HepG2 (cell line): ENCODE data around the gene OSBPL10. TPM values are rescaled to one million over a fixed set of nuclear protein-coding genes. Genes with fewer than 3 reads are reported as not detected.

Source experiments
- ATAC-seq: fragments of 200-7000 bp; cut with Tn5 transposase; 3 replicates; pipeline ENCODE4 v1.9.1; 2020; ENCODE audit warnings: mild to moderate bottlenecking, moderate library complexity
- BruUV-seq: library from RNA; stranded (reverse); fragments of 400-500 nt; replicated peaks from 2 replicates; lab custom pipeline; 2021; lab: Mats Ljungman, UMichigan
- CTCF ChIA-PET: fragments of 300-600 bp; formaldehyde crosslinking; extraction: SDS; loops from one replicate; lab custom pipeline; 2021; ENCODE audit warnings: low total read pairs, inconsistent platforms, low intra/inter-chr PET ratio; lab: Yijun Ruan, JAX
- POLR2A ChIA-PET: fragments of 350-600 bp; sonication (Branson Sonifier 250); formaldehyde crosslinking; loops from one replicate; lab custom pipeline; 2020; ENCODE audit warnings: antibody characterized with exemption, inconsistent platforms; lab: Yijun Ruan, JAX
- DNase-seq: peaks from one replicate; pipeline ENCODE4 v3.0.0-alpha.2; 2015; ENCODE audit warnings: low spot score
- FAIRE-seq: peaks from 3 replicates; lab custom pipeline; 2011; peaks lifted over from hg19 to GRCh38; lab: Jason Lieb, UNC
- H2AFZ ChIP-seq: one replicate; pipeline ENCODE4 v1.6.1; 2011; ENCODE audit warnings: low read length, inconsistent platforms
- H3K27ac ChIP-seq: fragments of 300-600 bp; 3 replicates; pipeline ENCODE4 v1.8.0; 2011; ENCODE audit warnings: mixed run types, mild to moderate bottlenecking, mixed read lengths, low read length, inconsistent platforms; ENCODE audit not compliant: insufficient read depth; ENCODE audit errors: extremely low read length
- H3K27me3 ChIP-seq, 2 experiments: fragments of 200-600 bp in 1 of 2; 2 replicates in 1 of 2; 3 replicates in 1 of 2; pipeline versions ENCODE4 v1.6.0 to v1.8.0; 2011; ENCODE audit warnings: low read length in 2 of 2, mild to moderate bottlenecking in 2 of 2, moderate library complexity in 2 of 2, inconsistent platforms in 1 of 2; ENCODE audit not compliant: insufficient read depth in 2 of 2, control insufficient read depth in 1 of 2
- H3K36me3 ChIP-seq, 2 experiments: fragments of 200-600 bp in 1 of 2; replicated peaks in 1 of 2; 2 replicates in 1 of 2; 3 replicates in 1 of 2; pipeline versions ENCODE4 v1.5.1 to v1.8.0; 2011; ENCODE audit warnings: low read length in 2 of 2, inconsistent platforms in 1 of 2; ENCODE audit not compliant: insufficient read depth in 2 of 2, control insufficient read depth in 1 of 2
- H3K4me1 ChIP-seq: 2 replicates; pipeline ENCODE4 v1.5.1; 2012; ENCODE audit warnings: low read length, inconsistent platforms; ENCODE audit not compliant: insufficient read depth
- H3K4me2 ChIP-seq: 2 replicates; pipeline ENCODE4 v1.6.0; 2011; ENCODE audit warnings: low read depth, low read length, inconsistent platforms
- H3K4me3 ChIP-seq, 3 experiments: fragments of 200-600 bp in 1 of 3; sonication (generic), shearing (Covaris generic) in 1 of 3; replicated peaks in 1 of 3; 2 replicates each; pipeline ENCODE4 v1.5.1; 2011 to 2016; ENCODE audit warnings: low read length in 3 of 3, inconsistent platforms in 2 of 3, low read depth in 2 of 3, mild to moderate bottlenecking in 2 of 3, control low read depth in 1 of 3, mixed read lengths in 1 of 3; ENCODE audit not compliant: insufficient read depth in 1 of 3
- H3K79me2 ChIP-seq: one replicate; pipeline ENCODE4 v1.6.1; 2011; ENCODE audit warnings: low read length, inconsistent platforms; ENCODE audit not compliant: insufficient read depth
- H3K9ac ChIP-seq: 2 replicates; pipeline ENCODE4 v1.6.0; 2011; ENCODE audit warnings: mild to moderate bottlenecking, low read depth, low read length, inconsistent platforms; ENCODE audit not compliant: insufficient read depth
- H3K9me3 ChIP-seq: 2 replicates; pipeline ENCODE4 v1.5.1; 2012; ENCODE audit warnings: mild to moderate bottlenecking, low read length
- H4K20me1 ChIP-seq: 2 replicates; pipeline ENCODE4 v1.6.0; 2011; ENCODE audit warnings: inconsistent platforms, mild to moderate bottlenecking, low read length, moderate library complexity; ENCODE audit not compliant: insufficient read depth
- POLR2A ChIP-seq, 2 experiments: IDR thresholded peaks; 2 replicates each; pipeline ENCODE4 v1.6.1; 2011; ENCODE audit warnings: low read depth in 2 of 2, low read length in 2 of 2, mild to moderate bottlenecking in 1 of 2, moderate library complexity in 1 of 2; ENCODE audit not compliant: insufficient read depth in 1 of 2
- RAD21 ChIP-seq: fragments of 450-650 bp; formaldehyde crosslinking; IDR thresholded peaks from 2 replicates; pipeline ENCODE4 v1.5.0; 2020; ENCODE audit warnings: mild to moderate bottlenecking
- SCMH1 ChIP-seq: sonication (generic); formaldehyde crosslinking; IDR thresholded peaks from 2 replicates; pipeline ENCODE4 v1.9.0; 2021; ENCODE audit warnings: missing genetic modification reagents, mild to moderate bottlenecking, borderline replicate concordance
- SIN3A ChIP-seq: IDR thresholded peaks from 2 replicates; pipeline ENCODE4 v1.6.1; 2011; ENCODE audit warnings: low read depth, mild to moderate bottlenecking, control low read depth, low read length, borderline replicate concordance
- TMF1 ChIP-seq: sonication (generic); formaldehyde crosslinking; IDR thresholded peaks from 2 replicates; pipeline ENCODE4 v1.8.1; 2022; ENCODE audit warnings: low read depth, missing genetic modification reagents
- U2AF1 ChIP-seq: fragments of 200-400 bp; formaldehyde crosslinking; optimal IDR thresholded peaks from 2 replicates; pipeline ENCODE3; 2017; ENCODE audit warnings: mild to moderate bottlenecking, low read depth, low read length
- ZBTB42 ChIP-seq: sonication (generic); formaldehyde crosslinking; IDR thresholded peaks from 2 replicates; pipeline ENCODE4 v1.5.0; 2020; ENCODE audit warnings: mild to moderate bottlenecking, missing genetic modification reagents
- ZNF30 ChIP-seq: sonication (generic); formaldehyde crosslinking; IDR thresholded peaks from 2 replicates; pipeline ENCODE4 v1.5.0; 2020; ENCODE audit warnings: mild to moderate bottlenecking, missing genetic modification reagents
- ZNF720 ChIP-seq: sonication (generic); formaldehyde crosslinking; IDR thresholded peaks from 2 replicates; pipeline ENCODE4 v1.4.0; 2020; ENCODE audit warnings: missing genetic modification reagents
- WGBS: methylation state at CpG from one replicate; pipeline ENCODE4 v1.1.6; 2017; ENCODE audit warnings: low lambda C conversion rate; 5-methylcytosine and 5-hydroxymethylcytosine counted together
- in situ Hi-C: cut with HindIII; loops from 2 replicates; pipeline ENCODE4 v1.10.0; 2017; ENCODE audit warnings: low pct_unique_long_range_greater_than_20kb; ENCODE audit not compliant: extremely low pct_ligation_motif_present
- intact Hi-C: fragments of 100-400 bp; cut with micrococcal nuclease; formaldehyde crosslinking; loops from one replicate; pipeline ENCODE4 v1.10.0; 2022; ENCODE audit not compliant: unreplicated experiment
- polyA plus RNA-seq, 8 experiments: library from polyadenylated mRNA; depleted of rRNA in 3 of 8; stranded (reverse) in 7 of 8; unstranded in 1 of 8; fragments of >200 nt; fragmentation: Illumina TruSeq in 4 of 8; extraction: Trizol in 4 of 8; gene quantifications; 2 replicates each; pipeline versions ENCODE4 v1.2.1 to v1.2.3, GENCODE V29; 2011 to 2016; ENCODE audit warnings: low read depth in 4 of 8, missing spikeins in 1 of 8, mixed read lengths in 1 of 8; ENCODE audit not compliant: insufficient read depth in 1 of 8
- total RNA-seq, 5 experiments: library from RNA; depleted of rRNA; stranded (reverse); fragments of >200 nt; fragmentation: Illumina TruSeq; extraction: Trizol; gene quantifications; 2 replicates each; pipeline ENCODE4 v1.2.3, GENCODE V29; 2016; ENCODE audit warnings: low read depth in 1 of 5
- TF ChIP-seq, protein P1 (sequence below): sonication (generic); formaldehyde crosslinking; IDR thresholded peaks from 2 replicates; pipeline ENCODE4 v1.5.1; 2020; ENCODE audit warnings: missing genetic modification reagents, mild to moderate bottlenecking, borderline replicate concordance
- TF ChIP-seq, protein P2 (sequence below): IDR thresholded peaks from 2 replicates; pipeline ENCODE4 v1.6.1; 2016; ENCODE audit warnings: low read depth, borderline replicate concordance
- TF ChIP-seq, protein P3 (sequence below): sonication (generic); formaldehyde crosslinking; IDR thresholded peaks from 2 replicates; pipeline ENCODE4 v1.5.0; 2020; ENCODE audit warnings: mild to moderate bottlenecking, missing genetic modification reagents, moderate library complexity
- TF ChIP-seq, protein P4 (sequence below): sonication (generic); formaldehyde crosslinking; IDR thresholded peaks from 2 replicates; pipeline ENCODE4 v1.4.0; 2020; ENCODE audit warnings: missing genetic modification reagents
- TF ChIP-seq, protein P5 (sequence below): sonication (generic); formaldehyde crosslinking; conservative IDR thresholded peaks from 2 replicates; pipeline ENCODE4 v1.8.0; 2022; ENCODE audit warnings: mild to moderate bottlenecking, moderate library complexity, missing genetic modification reagents

OSBPL10 gene
- total and polyA plus RNA-seq, 2 of the 13 experiments (the other 11 are each of a cell fraction or from before 2014, with no cell fraction given): 10.3 to 28.6 TPM

DNA sequence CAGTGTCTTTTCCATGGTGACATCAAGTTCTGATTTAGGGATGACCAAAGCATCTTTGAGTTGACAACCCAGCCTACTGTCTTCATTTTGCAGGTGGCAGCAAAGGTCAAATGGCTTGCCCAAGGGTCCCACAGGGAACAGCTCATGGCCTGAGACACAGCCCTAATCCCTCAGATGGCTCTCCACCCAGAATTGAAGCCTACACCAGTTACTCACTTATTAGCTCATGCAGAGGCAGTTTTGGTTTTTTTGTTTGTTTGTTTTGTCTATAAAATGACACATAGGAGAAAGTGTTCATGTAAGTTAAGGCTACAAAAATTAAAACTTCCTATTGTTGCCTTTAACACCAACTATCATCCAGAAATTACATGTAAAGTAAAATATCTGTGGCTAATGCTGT is 167.9 kb downstream of the OSBPL10 start (continued):
- TF ChIP-seq, protein P1, sequence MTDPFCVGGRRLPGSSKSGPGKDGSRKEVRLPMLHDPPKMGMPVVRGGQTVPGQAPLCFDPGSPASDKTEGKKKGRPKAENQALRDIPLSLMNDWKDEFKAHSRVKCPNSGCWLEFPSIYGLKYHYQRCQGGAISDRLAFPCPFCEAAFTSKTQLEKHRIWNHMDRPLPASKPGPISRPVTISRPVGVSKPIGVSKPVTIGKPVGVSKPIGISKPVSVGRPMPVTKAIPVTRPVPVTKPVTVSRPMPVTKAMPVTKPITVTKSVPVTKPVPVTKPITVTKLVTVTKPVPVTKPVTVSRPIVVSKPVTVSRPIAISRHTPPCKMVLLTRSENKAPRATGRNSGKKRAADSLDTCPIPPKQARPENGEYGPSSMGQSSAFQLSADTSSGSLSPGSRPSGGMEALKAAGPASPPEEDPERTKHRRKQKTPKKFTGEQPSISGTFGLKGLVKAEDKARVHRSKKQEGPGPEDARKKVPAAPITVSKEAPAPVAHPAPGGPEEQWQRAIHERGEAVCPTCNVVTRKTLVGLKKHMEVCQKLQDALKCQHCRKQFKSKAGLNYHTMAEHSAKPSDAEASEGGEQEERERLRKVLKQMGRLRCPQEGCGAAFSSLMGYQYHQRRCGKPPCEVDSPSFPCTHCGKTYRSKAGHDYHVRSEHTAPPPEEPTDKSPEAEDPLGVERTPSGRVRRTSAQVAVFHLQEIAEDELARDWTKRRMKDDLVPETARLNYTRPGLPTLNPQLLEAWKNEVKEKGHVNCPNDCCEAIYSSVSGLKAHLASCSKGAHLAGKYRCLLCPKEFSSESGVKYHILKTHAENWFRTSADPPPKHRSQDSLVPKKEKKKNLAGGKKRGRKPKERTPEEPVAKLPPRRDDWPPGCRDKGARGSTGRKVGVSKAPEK (CRISPR knock-in tag): no peak

DNA sequence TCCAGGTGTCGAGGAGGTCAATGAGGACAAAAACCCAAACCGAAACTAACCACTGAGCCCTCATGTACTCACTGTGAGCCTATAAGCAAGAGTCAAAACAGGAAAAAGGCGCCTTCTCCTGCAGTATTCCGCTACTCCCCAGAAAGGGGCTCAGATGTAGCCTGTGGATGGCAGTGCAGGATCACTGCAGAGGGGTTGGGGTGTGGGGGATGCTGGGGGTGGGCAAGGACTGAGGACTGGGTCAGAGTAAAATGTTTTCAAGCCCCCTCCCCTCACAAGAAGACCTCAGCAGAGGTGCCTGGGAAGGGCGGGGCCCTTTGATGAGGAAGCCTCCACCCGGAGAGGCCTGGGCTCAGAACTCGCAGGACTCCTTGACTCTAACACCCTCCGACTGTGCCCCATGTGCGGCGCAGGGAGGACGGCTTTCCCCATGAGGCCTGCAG is 170.1 kb downstream of the OSBPL10 start:
- in situ Hi-C loops: no loop called here
- Histone ChIP-seq H3K36me3 (peaks cover 0 to 5% of the 10 kb centered on the region in 2 experiments; a peak in 1 of 5 replicates), H4K20me1 (no peaks in the 10 kb centered on the region), H3K4me3 (no peak overlapping the region), H3K9ac (no peak overlapping the region), H3K4me1 (peaks cover 10% of the 10 kb centered on the region), H3K27me3 (no peaks in the 10 kb centered on the region), H3K79me2 (no peaks in the 10 kb centered on the region), H3K27ac (no peak overlapping the region), H3K4me2 (no peak overlapping the region), H2AFZ (no peak overlapping the region), H3K9me3 (no peaks in the 10 kb centered on the region)
- 98% methylated on average over 8 of the region's 11 CpGs for WGBS
- intact Hi-C loops: no loop called here
- FAIRE-seq (no peak), ATAC-seq (no peak), DNase-seq (no peak)
- CTCF ChIA-PET: no interaction called here
- TF ChIP-seq ZNF720 (no peak), TMF1 (CRISPR knock-in tag) (no peak), U2AF1 (no peak), RAD21 (CRISPR knock-in tag) (no peak), ZNF30 (CRISPR knock-in tag) (no peak), POLR2A (IDR thresholded peaks at IDR 0.05; ENCODE audit: insufficient read depth in 1 of 2, low read depth in 2 of 2, low read length in 2 of 2) (no peak), SIN3A (no peak), ZBTB42 (CRISPR knock-in tag) (no peak), SCMH1 (no peak)
- TF ChIP-seq, protein P2, sequence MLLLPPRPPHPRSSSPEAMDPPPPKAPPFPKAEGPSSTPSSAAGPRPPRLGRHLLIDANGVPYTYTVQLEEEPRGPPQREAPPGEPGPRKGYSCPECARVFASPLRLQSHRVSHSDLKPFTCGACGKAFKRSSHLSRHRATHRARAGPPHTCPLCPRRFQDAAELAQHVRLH (CRISPR knock-in tag): no peak
- TF ChIP-seq, protein P3, sequence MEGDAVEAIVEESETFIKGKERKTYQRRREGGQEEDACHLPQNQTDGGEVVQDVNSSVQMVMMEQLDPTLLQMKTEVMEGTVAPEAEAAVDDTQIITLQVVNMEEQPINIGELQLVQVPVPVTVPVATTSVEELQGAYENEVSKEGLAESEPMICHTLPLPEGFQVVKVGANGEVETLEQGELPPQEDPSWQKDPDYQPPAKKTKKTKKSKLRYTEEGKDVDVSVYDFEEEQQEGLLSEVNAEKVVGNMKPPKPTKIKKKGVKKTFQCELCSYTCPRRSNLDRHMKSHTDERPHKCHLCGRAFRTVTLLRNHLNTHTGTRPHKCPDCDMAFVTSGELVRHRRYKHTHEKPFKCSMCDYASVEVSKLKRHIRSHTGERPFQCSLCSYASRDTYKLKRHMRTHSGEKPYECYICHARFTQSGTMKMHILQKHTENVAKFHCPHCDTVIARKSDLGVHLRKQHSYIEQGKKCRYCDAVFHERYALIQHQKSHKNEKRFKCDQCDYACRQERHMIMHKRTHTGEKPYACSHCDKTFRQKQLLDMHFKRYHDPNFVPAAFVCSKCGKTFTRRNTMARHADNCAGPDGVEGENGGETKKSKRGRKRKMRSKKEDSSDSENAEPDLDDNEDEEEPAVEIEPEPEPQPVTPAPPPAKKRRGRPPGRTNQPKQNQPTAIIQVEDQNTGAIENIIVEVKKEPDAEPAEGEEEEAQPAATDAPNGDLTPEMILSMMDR (CRISPR knock-in tag): 0 out of 2 replicates have a peak, but pooled peaks have one; percentile 13
- TF ChIP-seq, protein P4, sequence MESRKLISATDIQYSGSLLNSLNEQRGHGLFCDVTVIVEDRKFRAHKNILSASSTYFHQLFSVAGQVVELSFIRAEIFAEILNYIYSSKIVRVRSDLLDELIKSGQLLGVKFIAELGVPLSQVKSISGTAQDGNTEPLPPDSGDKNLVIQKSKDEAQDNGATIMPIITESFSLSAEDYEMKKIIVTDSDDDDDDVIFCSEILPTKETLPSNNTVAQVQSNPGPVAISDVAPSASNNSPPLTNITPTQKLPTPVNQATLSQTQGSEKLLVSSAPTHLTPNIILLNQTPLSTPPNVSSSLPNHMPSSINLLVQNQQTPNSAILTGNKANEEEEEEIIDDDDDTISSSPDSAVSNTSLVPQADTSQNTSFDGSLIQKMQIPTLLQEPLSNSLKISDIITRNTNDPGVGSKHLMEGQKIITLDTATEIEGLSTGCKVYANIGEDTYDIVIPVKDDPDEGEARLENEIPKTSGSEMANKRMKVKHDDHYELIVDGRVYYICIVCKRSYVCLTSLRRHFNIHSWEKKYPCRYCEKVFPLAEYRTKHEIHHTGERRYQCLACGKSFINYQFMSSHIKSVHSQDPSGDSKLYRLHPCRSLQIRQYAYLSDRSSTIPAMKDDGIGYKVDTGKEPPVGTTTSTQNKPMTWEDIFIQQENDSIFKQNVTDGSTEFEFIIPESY (CRISPR knock-in tag): peak; percentile 84
- TF ChIP-seq, protein P5, sequence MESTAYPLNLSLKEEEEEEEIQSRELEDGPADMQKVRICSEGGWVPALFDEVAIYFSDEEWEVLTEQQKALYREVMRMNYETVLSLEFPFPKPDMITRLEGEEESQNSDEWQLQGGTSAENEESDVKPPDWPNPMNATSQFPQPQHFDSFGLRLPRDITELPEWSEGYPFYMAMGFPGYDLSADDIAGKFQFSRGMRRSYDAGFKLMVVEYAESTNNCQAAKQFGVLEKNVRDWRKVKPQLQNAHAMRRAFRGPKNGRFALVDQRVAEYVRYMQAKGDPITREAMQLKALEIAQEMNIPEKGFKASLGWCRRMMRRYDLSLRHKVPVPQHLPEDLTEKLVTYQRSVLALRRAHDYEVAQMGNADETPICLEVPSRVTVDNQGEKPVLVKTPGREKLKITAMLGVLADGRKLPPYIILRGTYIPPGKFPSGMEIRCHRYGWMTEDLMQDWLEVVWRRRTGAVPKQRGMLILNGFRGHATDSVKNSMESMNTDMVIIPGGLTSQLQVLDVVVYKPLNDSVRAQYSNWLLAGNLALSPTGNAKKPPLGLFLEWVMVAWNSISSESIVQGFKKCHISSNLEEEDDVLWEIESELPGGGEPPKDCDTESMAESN (CRISPR knock-in tag): no peak
- no TSS peak for BruUV-seq
- POLR2A ChIA-PET: no interaction called here
